ENCODE measurements around the gene AK4.
"Not testable (repeated sequence)": the region's sequence is repeated elsewhere in the genome, so short reads cannot be mapped to it uniquely, and the experiment has no call there.

Gene AK4

GRCh38 chr1:65146908-65147423, 1.0 kb upstream of the AK4 start:
- ATAC-seq: no peak
- H3K27ac Mint-ChIP-seq: no peak overlapping the region
- H3K9me3 Mint-ChIP-seq: no peaks in the 10 kb centered on the region
- H3K4me1 Mint-ChIP-seq: peaks cover 14% of the 10 kb centered on the region
- peak overlapping the region; percentile 80 for H3K4me3 Mint-ChIP-seq
- no peaks in the 10 kb centered on the region for H3K36me3 Mint-ChIP-seq
- H3K27me3 Mint-ChIP-seq: peaks cover 77% of the 10 kb centered on the region

- no peak overlapping the region for H3K27ac Mint-ChIP-seq
- peaks cover 14% of the 10 kb centered on the region for H3K4me1 Mint-ChIP-seq
- H3K27me3 Mint-ChIP-seq: peaks cover 71% of the 10 kb centered on the region
Observed at GRCh38 chr1:65147424-65148177, 402 bp upstream of the AK4 start.

GRCh38 chr1:65148548-65149350, 746 bp downstream of the AK4 start:
- Mint-ChIP-seq H3K36me3 (no peaks in the 10 kb centered on the region), H3K27me3 (peaks cover 66% of the 10 kb centered on the region), H3K4me1 (peaks cover 14% of the 10 kb centered on the region), H3K9me3 (no peaks in the 10 kb centered on the region), H3K4me3 (peak overlapping the region; percentile 88), H3K27ac (no peak overlapping the region)
- peak; percentile 62 for ATAC-seq

More at GRCh38 chr1:65147424-65148177, 402 bp upstream of the AK4 start:
- Mint-ChIP-seq H3K4me3 (peak overlapping the region; percentile 88), H3K9me3 (no peaks in the 10 kb centered on the region), H3K36me3 (no peaks in the 10 kb centered on the region)
- ATAC-seq: peak; percentile 35

- H3K36me3 Mint-ChIP-seq: no peaks in the 10 kb centered on the region
- no peak for ATAC-seq
- H3K9me3 Mint-ChIP-seq: no peaks in the 10 kb centered on the region
- peak overlapping the region; percentile 67 for H3K4me3 Mint-ChIP-seq
- H3K4me1 Mint-ChIP-seq: peaks cover 14% of the 10 kb centered on the region
- peaks cover 58% of the 10 kb centered on the region for H3K27me3 Mint-ChIP-seq
- no peak overlapping the region for H3K27ac Mint-ChIP-seq
Observed at GRCh38 chr1:65149351-65150107, 1.5 kb downstream of the AK4 start.

GRCh38 chr1:65150108-65150463, 2.1 kb downstream of the AK4 start:
- no peaks in the 10 kb centered on the region for H3K36me3 Mint-ChIP-seq
- H3K4me1 Mint-ChIP-seq: peaks cover 14% of the 10 kb centered on the region
- H3K27ac Mint-ChIP-seq: no peak overlapping the region
- ATAC-seq: no peak
- peaks cover 53% of the 10 kb centered on the region for H3K27me3 Mint-ChIP-seq
- H3K9me3 Mint-ChIP-seq: no peaks in the 10 kb centered on the region
- no peak overlapping the region for H3K4me3 Mint-ChIP-seq

- H3K9me3 Mint-ChIP-seq: no peaks in the 10 kb centered on the region
- peaks cover 14% of the 10 kb centered on the region for H3K4me1 Mint-ChIP-seq
- no peak for ATAC-seq
- no peaks in the 10 kb centered on the region for H3K36me3 Mint-ChIP-seq
- no peak overlapping the region for H3K27ac Mint-ChIP-seq
- peaks cover 47% of the 10 kb centered on the region for H3K27me3 Mint-ChIP-seq
- H3K4me3 Mint-ChIP-seq: no peak overlapping the region
Observed at GRCh38 chr1:65150583-65151263, 2.7 kb downstream of the AK4 start.

- ATAC-seq: no peak
- Mint-ChIP-seq H3K27ac (no peak overlapping the region), H3K27me3 (peaks cover 38% of the 10 kb centered on the region), H3K36me3 (no peaks in the 10 kb centered on the region), H3K4me1 (peaks cover 12% of the 10 kb centered on the region), H3K4me3 (no peak overlapping the region), H3K9me3 (no peaks in the 10 kb centered on the region)
Observed at GRCh38 chr1:65151641-65152040, 3.6 kb downstream of the AK4 start.

- Mint-ChIP-seq H3K4me1 (peaks cover 5% of the 10 kb centered on the region), H3K27me3 (peaks cover 22% of the 10 kb centered on the region), H3K27ac (no peak overlapping the region), H3K36me3 (no peaks in the 10 kb centered on the region), H3K9me3 (no peaks in the 10 kb centered on the region), H3K4me3 (no peak overlapping the region)
- ATAC-seq: no peak
Observed at GRCh38 chr1:65153635-65154034, 5.6 kb downstream of the AK4 start.

- no peak for ATAC-seq
- Mint-ChIP-seq H3K4me3 (no peak overlapping the region), H3K9me3 (no peaks in the 10 kb centered on the region), H3K27ac (no peak overlapping the region), H3K4me1 (no peaks in the 10 kb centered on the region), H3K36me3 (no peaks in the 10 kb centered on the region), H3K27me3 (peaks cover 5% of the 10 kb centered on the region)
Observed at GRCh38 chr1:65156910-65157545, 9.0 kb downstream of the AK4 start.

- H3K27ac Mint-ChIP-seq: no peak overlapping the region
- H3K27me3 Mint-ChIP-seq: peaks cover 9% of the 10 kb centered on the region
- no peak overlapping the region for H3K4me3 Mint-ChIP-seq
- H3K36me3 Mint-ChIP-seq: no peaks in the 10 kb centered on the region
- H3K4me1 Mint-ChIP-seq: no peaks in the 10 kb centered on the region
- ATAC-seq: no peak
- H3K9me3 Mint-ChIP-seq: no peaks in the 10 kb centered on the region
Observed at GRCh38 chr1:65157546-65157941, 9.5 kb downstream of the AK4 start.

- not testable (repeated sequence) for H3K4me3 Mint-ChIP-seq, H3K36me3 Mint-ChIP-seq, H3K27me3 Mint-ChIP-seq, H3K27ac Mint-ChIP-seq, ATAC-seq, H3K4me1 Mint-ChIP-seq, H3K9me3 Mint-ChIP-seq
Observed at GRCh38 chr1:65159291-65159688, 11.3 kb downstream of the AK4 start.

GRCh38 chr1:65159801-65160523, 12.0 kb downstream of the AK4 start:
- Mint-ChIP-seq H3K27me3 (peaks cover 9% of the 10 kb centered on the region), H3K4me3 (no peak overlapping the region), H3K27ac (no peak overlapping the region), H3K9me3 (no peaks in the 10 kb centered on the region), H3K4me1 (no peaks in the 10 kb centered on the region), H3K36me3 (no peaks in the 10 kb centered on the region)
- ATAC-seq: no peak

- Mint-ChIP-seq H3K9me3 (peaks cover 4% of the 10 kb centered on the region), H3K4me3 (no peak overlapping the region), H3K27ac (no peak overlapping the region), H3K27me3 (peaks cover 9% of the 10 kb centered on the region), H3K4me1 (peaks cover 7% of the 10 kb centered on the region), H3K36me3 (no peaks in the 10 kb centered on the region)
- ATAC-seq: no peak
Observed at GRCh38 chr1:65163201-65163805, 15.3 kb downstream of the AK4 start.

- not testable (repeated sequence) for H3K36me3 Mint-ChIP-seq, H3K4me1 Mint-ChIP-seq, H3K9me3 Mint-ChIP-seq, H3K27me3 Mint-ChIP-seq, H3K27ac Mint-ChIP-seq, ATAC-seq, H3K4me3 Mint-ChIP-seq
Observed at GRCh38 chr1:65164101-65164500, 16.1 kb downstream of the AK4 start.

Data from stimulated activated memory B cell treated with anti-CD40 and anti-IgM and Interleukin-4, amounts not matched to agents 10 μg/mL and 1 μg/mL and 100 μg/mL, for 72 hours (primary cell).